Stimulated activated CD8-positive, alpha-beta memory T cell treated with anti-CD3 and anti-CD28 coated beads, Interleukin-2, amount 100 ng/mL, for 48 hours (primary cell): Measurements from ENCODE around the gene ELL2.
A peak's percentile ranks its signal among the peaks of the same experiment; 100 is the strongest.
"Not testable (repeated sequence)": the region's sequence is repeated elsewhere in the genome, so short reads cannot be mapped to it uniquely, and the experiment has no call there.

Experiments
- DNase-seq, 2 donors: peaks; one replicate each; pipeline ENCODE4 v3.0.0-alpha.2; 2020; ENCODE audit warnings: low read depth in 2 of 2

The ELL2 gene

GRCh38 chr5:95859661-95860060 lies 102.0 kb downstream of the ELL2 start:
- DNase-seq, result no peak

- peak; percentile 88 to 91 for DNase-seq
These were observed 102.7 kb downstream of the ELL2 start for GRCh38 chr5:95858661-95859595.

- DNase-seq, result no peak
These were observed 103.6 kb downstream of the ELL2 start for GRCh38 chr5:95858023-95858461.

- DNase-seq, result no peak
These were observed 104.3 kb downstream of the ELL2 start for GRCh38 chr5:95857185-95857945.

GRCh38 chr5:95856501-95856981 lies 105.1 kb downstream of the ELL2 start:
- no peak for DNase-seq

GRCh38 chr5:95853490-95853889 lies 108.2 kb downstream of the ELL2 start:
- DNase-seq, result no peak

DNA sequence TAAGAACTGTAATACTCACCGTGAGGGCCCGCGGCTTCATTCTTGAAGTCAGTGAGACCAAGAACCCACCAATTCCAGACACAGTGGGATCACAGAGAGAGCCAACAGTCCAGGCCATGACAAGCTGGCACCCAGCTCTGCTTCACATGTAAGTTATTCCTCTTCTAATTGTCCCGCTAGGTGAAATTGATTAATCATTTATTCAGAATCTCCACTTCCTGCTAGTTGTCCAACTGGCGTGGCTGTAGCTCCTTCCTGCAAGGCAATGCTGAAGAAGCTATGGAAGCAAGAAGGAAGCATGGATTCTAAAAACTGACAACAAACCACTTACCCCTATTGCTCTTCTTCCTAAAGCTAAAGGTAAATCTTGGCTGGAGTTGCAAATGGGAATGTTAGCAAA lies 109.1 kb downstream of the ELL2 start:
- DNase-seq, result no peak

GRCh38 chr5:95851141-95851540 lies 110.5 kb downstream of the ELL2 start:
- not testable (repeated sequence) for DNase-seq

DNA sequence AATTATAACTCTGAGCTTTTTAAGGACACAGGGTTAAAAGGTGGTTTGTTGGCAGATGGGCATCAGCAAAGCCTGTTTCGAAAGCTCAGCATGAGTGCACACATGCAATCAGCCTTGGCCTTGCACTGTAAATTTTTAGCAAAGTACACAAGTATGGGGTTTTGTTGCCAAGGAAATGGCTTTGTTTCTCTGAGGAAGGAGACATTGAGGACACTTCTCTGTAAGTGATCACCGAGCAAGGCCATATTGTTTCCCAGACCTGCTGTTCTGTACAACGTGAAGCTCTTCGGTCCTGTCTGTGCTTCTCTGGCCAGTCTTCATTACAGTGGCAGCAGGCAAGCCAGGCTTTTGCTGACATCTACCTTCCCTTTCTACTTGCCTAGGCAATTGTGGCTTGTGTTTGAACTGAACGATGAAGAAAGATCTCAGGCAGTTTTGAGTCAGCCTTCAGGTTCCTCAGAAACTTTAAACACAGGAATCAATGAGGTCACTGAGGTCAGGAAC lies 111.2 kb downstream of the ELL2 start:
- DNase-seq, result no peak

GRCh38 chr5:95848701-95849100 lies 113.0 kb downstream of the ELL2 start:
- DNase-seq, result no peak

- DNase-seq, result no peak
These were observed 114.4 kb downstream of the ELL2 start for GRCh38 chr5:95847261-95847592.

DNA sequence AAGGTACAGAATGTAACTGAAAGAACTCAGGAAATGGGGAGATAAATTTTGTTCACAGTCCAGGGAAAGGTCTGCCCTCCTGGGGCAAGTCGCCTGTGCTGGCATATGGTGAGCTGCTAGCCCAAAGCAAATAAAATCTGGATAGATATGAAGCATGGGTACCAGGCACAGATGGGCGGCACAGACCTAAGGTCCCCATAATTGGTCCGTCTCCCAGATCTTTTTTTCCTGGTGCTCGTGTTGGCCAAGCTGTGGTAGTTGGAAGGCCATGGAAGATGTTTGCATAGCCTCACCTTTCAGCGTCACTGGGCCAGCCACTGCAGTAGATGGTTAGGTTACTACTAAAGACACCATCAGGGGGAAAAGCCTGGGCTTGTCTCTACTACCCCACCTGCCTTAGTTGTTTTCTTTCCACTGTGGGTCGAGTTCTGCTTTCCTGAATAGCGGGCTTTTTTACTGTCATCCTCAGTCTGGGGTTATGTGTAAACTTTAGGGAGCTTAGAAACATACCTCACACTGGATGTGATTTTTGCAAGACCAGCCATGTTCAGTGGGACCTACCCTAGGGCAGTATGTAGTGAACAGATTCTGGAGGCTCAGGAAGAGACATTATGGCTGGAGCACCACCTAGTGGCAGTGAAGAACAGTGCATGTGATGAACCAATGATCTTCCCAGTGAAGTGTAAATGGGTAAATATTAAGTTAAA lies 114.9 kb downstream of the ELL2 start:
- peak in 1 of 2 donors; percentile 37 for DNase-seq

- no peak for DNase-seq
These were observed 116.3 kb downstream of the ELL2 start for GRCh38 chr5:95845391-95845790.

GRCh38 chr5:95843733-95844223 lies 117.9 kb downstream of the ELL2 start:
- no peak for DNase-seq

DNA sequence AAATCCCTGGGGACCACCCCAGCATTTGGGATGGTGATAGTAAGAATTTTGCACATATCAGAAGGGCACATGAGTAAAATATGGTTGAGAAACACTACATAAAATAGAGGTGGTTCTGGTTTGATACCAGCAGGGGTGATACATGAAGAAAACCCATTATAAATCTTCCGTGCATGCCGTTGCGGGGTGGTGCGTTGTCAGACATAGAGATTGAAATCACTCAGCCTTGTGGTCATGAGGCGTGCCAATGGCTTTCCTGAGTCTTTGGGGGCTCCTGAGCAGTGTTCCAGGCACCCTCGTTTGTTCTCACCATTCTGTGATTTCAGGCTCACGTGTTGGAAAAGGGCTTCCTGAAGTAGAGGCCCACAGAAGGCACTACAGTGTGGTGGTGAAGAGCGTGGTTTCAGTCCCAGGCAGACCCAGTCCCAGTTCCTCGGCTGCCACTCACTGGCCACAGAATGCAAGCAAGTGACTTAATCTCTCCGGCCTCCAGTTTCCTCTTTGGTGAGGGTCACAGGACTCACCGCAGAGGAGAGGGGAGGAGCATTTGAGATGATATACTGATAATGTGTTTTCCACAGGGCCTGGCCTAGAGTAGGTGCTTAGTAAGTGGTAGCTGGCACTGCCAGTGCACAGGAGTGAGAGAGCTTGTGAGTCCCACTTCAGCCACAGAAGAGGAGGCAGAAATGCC lies 118.7 kb downstream of the ELL2 start:
- DNase-seq, result peak; percentile 35 to 41

DNA sequence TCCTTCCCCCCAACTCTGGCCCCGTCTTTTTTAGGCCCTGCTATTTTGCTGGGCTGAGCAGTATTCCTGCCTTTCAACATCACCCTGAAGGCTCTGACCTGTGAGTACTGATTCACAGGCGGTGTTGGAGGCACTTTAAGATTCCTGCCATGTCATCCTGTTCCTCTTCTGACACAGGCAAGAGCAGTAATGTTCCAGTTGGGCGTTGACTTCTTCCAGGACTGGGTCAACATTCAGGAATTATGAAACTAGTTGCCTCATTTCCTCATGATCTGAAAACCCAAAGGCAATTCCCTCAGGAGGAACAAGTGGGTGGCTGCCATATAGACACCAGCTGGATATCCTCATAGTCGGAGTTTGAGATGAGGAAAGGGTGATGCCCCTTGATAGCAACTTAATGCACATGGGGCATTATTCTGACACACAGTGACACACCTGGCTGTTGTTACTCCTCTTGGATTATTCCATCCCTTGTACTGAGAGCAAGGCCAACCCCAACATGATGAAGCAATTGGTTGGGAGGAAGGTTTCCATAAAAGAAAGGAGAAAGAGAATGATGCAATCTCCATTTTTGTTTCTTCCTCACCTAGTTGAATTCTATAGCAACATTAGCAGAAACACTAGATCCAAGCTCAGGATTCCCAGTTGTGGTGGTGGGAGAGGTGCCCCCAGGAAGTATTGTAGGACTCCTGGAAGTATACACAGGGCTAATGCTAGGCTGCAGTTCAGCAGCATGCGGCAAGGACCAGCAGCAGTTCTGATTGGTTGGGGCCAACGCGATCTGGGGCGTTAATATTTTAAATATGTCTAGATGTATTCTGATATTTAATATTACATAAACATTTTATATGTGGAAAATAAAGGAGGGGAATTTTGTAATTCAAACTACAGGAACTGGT lies 119.5 kb downstream of the ELL2 start:
- DNase-seq, result no peak

- no peak for DNase-seq
These were observed 120.5 kb downstream of the ELL2 start for GRCh38 chr5:95840956-95841705.

DNA sequence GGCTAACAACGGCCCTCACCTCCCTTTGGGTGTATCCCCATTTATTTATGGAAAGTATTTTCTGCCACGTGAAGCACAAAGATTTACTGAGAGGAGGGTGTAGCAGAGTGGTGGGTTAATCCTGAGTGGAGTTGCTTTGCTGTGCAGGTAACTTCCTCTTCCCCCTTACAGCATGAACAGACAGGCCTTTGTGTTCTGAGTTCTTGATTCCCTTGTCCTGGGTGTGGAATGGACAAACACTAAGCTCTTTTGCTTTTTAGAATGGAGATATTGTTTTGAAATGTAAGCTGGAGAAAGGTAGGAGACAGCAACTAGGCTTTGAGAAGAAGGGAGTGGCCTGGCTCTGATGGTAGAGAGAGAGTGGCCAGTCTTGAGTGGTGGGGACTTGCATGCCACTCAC lies 122.0 kb downstream of the ELL2 start:
- no peak for DNase-seq

- DNase-seq, result no peak
These were observed 123.1 kb downstream of the ELL2 start for GRCh38 chr5:95838556-95838955.
